DND-41 (cell line): ENCODE measurements around the gene TTR.

Experiments used
- EZH2 ChIP-seq: IDR thresholded peaks from 3 replicates; pipeline ENCODE4 v1.6.1; 2012; ENCODE audit warnings: borderline replicate concordance, low read depth, mild to moderate bottlenecking, moderate library complexity, low read length, inconsistent platforms; ENCODE audit not compliant: severe bottlenecking
- TF ChIP-seq, protein P1 (sequence below): IDR thresholded peaks from 2 replicates; pipeline ENCODE4 v1.5.1; 2012; ENCODE audit warnings: borderline replicate concordance, low read length, moderate library complexity, mild to moderate bottlenecking; ENCODE audit not compliant: poor library complexity, severe bottlenecking; ENCODE audit errors: extremely low read depth

DNA sequence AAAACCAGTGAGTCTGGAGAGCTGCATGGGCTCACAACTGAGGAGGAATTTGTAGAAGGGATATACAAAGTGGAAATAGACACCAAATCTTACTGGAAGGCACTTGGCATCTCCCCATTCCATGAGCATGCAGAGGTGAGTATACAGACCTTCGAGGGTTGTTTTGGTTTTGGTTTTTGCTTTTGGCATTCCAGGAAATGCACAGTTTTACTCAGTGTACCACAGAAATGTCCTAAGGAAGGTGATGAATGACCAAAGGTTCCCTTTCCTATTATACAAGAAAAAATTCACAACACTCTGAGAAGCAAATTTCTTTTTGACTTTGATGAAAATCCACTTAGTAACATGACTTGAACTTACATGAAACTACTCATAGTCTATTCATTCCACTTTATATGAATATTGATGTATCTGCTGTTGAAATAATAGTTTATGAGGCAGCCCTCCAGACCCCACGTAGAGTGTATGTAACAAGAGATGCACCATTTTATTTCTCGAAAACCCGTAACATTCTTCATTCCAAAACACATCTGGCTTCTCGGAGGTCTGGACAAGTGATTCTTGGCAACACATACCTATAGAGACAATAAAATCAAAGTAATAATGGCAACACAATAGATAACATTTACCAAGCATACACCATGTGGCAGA lies 3.6 kb downstream of the TTR start:
- no peak for TF ChIP-seq EZH2
- TF ChIP-seq, protein P1, sequence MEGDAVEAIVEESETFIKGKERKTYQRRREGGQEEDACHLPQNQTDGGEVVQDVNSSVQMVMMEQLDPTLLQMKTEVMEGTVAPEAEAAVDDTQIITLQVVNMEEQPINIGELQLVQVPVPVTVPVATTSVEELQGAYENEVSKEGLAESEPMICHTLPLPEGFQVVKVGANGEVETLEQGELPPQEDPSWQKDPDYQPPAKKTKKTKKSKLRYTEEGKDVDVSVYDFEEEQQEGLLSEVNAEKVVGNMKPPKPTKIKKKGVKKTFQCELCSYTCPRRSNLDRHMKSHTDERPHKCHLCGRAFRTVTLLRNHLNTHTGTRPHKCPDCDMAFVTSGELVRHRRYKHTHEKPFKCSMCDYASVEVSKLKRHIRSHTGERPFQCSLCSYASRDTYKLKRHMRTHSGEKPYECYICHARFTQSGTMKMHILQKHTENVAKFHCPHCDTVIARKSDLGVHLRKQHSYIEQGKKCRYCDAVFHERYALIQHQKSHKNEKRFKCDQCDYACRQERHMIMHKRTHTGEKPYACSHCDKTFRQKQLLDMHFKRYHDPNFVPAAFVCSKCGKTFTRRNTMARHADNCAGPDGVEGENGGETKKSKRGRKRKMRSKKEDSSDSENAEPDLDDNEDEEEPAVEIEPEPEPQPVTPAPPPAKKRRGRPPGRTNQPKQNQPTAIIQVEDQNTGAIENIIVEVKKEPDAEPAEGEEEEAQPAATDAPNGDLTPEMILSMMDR: no peak
